Measurements from ENCODE around the gene SLC25A46. TPM values are rescaled to one million over a fixed set of nuclear protein-coding genes. Genes with fewer than 3 reads are reported as not detected.
"Not testable (repeated sequence)": the region's sequence is repeated elsewhere in the genome, so short reads cannot be mapped to it uniquely, and the experiment has no call there.

The SLC25A46 gene
- total and polyA plus RNA-seq, 4 donors, result 20.0 to 36.2 (median 30.7) TPM

DNA sequence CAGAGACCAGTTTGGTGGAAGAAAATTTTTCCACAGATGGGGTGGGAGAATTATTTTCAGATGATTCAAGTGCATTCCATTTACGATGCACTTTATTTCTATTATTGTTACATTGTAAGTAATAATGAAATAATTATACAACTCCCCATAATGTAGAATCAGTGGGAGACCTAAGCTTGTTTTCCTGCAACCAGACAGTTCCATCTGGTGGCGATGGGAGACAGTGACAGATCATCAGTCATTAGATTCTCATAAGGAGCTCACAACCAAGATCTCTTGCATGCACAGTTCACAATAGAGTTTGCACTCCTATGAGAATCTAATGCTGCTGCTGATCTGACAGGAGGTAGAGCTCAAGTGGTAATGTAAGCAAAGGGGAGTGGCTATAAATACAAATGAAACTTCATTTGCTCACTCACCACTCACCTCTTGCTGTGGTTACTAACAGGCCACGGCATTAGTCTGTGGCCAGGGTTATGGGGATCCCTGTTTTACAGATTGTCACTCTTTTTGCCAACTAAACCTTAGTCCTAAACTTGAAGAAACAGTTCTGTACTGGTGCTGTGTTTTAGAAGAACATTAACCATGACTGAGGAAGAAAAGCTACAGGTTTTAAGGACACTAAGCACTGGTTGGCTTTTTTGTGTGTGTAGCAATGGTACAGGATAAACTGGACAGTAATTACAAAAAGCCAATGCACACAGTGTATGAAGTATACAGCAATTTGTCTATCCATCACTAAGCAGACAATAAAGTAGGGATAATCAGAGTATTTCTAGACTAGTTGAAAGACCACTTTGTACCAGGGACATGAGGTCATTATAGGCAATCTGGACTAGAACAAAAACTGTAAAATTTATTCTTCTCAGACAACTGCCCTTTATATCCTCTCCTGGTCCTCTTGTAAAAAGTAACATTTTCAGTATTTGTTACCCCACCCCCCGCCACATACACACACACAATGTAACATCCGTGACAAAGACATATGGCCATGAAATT lies 22.3 kb upstream of the SLC25A46 start:
- Histone ChIP-seq H3K9me3 (ENCODE audit: control insufficient read depth, low read length) (no peaks in the 10 kb centered on the region), H3K36me3 (ENCODE audit: control insufficient read depth in 1 of 2, insufficient read depth in 2 of 2, low read length in 1 of 2) (no peaks in the 10 kb centered on the region), H3K27ac (ENCODE audit: low read depth in 1 of 2, low read length in 2 of 2) (no peak overlapping the region), H3K4me1 (ENCODE audit: control insufficient read depth in 1 of 2, insufficient read depth in 2 of 2, low read length in 2 of 2) (no peaks in the 10 kb centered on the region), H3K4me3 (ENCODE audit: low read length in 2 of 2) (no peak overlapping the region), H3K27me3 (ENCODE audit: control insufficient read depth in 1 of 2, insufficient read depth in 2 of 2, low read length in 1 of 2) (no peaks in the 10 kb centered on the region)
- ATAC-seq (ENCODE audit: low FRiP score), result no peak
- intact Hi-C loops (cut with DNase I), result no loop called here
- no peak for DNase-seq
- whole genome bisulfite sequencing, 2 donors, result 56 to 73% methylated on average over 5 of the region's 5 CpGs

GRCh38 chr5:110718311-110718710 lies 20.5 kb upstream of the SLC25A46 start:
- intact Hi-C loops (cut with DNase I), result no loop called here
- DNase-seq (no peak), ATAC-seq (ENCODE audit: low FRiP score) (no peak)
- H3K9me3 ChIP-seq (ENCODE audit: control insufficient read depth, low read length), result no peaks in the 10 kb centered on the region
- no peaks in the 10 kb centered on the region for H3K4me1 ChIP-seq (ENCODE audit: control insufficient read depth in 1 of 2, insufficient read depth in 2 of 2, low read length in 2 of 2)
- no peak overlapping the region for H3K27ac ChIP-seq (ENCODE audit: low read depth in 1 of 2, low read length in 2 of 2)
- no peaks in the 10 kb centered on the region for H3K27me3 ChIP-seq (ENCODE audit: control insufficient read depth in 1 of 2, insufficient read depth in 2 of 2, low read length in 1 of 2)
- no peak overlapping the region for H3K4me3 ChIP-seq (ENCODE audit: low read length in 2 of 2)
- H3K36me3 ChIP-seq (ENCODE audit: control insufficient read depth in 1 of 2, insufficient read depth in 2 of 2, low read length in 1 of 2), result no peaks in the 10 kb centered on the region
- 67 to 77% methylated on average over 2 of the region's 2 CpGs for WGBS, 2 donors

- Histone ChIP-seq H3K9me3 (ENCODE audit: control insufficient read depth, low read length) (no peaks in the 10 kb centered on the region), H3K27ac (ENCODE audit: low read depth in 1 of 2, low read length in 2 of 2) (no peak within 1 kb of the TSS), H3K27me3 (ENCODE audit: control insufficient read depth in 1 of 2, insufficient read depth in 2 of 2, low read length in 1 of 2) (no peaks in the 10 kb centered on the region), H3K4me3 (ENCODE audit: low read length in 2 of 2) (peak within 1 kb of the TSS; percentile 12 to 20), H3K36me3 (ENCODE audit: control insufficient read depth in 1 of 2, insufficient read depth in 2 of 2, low read length in 1 of 2) (no peaks in the 10 kb centered on the region), H3K4me1 (ENCODE audit: control insufficient read depth in 1 of 2, insufficient read depth in 2 of 2, low read length in 2 of 2) (peaks cover 0 to 2% of the 10 kb centered on the region in 2 donors)
- ATAC-seq (ENCODE audit: low FRiP score) (peak; percentile 92), DNase-seq (peak; percentile 79 to 86)
- WGBS, 2 donors, result 29 to 39% methylated on average over 17 of the region's 17 CpGs
- intact Hi-C loops (cut with DNase I), result no loop called here
Measured at GRCh38 chr5:110726249-110727024, 12.4 kb upstream of the SLC25A46 start, which contains the start of gene TMEM232. Gene TMEM232, minus strand, starts transcription at chr5:110726671. Its CDS starts 59,319 bp downstream, at chr5:110667352.

- Histone ChIP-seq H3K4me1 (ENCODE audit: control insufficient read depth in 1 of 2, insufficient read depth in 2 of 2, low read length in 2 of 2) (peaks cover 0 to 2% of the 10 kb centered on the region in 2 donors), H3K27me3 (ENCODE audit: control insufficient read depth in 1 of 2, insufficient read depth in 2 of 2, low read length in 1 of 2) (no peaks in the 10 kb centered on the region), H3K9me3 (ENCODE audit: control insufficient read depth, low read length) (no peaks in the 10 kb centered on the region), H3K27ac (ENCODE audit: low read depth in 1 of 2, low read length in 2 of 2) (no peak overlapping the region), H3K36me3 (ENCODE audit: control insufficient read depth in 1 of 2, insufficient read depth in 2 of 2, low read length in 1 of 2) (no peaks in the 10 kb centered on the region), H3K4me3 (ENCODE audit: low read length in 2 of 2) (peak overlapping the region in 1 of 2 donors; percentile 12)
- ATAC-seq (ENCODE audit: low FRiP score) (no peak), DNase-seq (no peak)
- 37 to 45% methylated on average over 5 of the region's 5 CpGs for WGBS, 2 donors
- intact Hi-C loops (cut with DNase I), result no loop called here
Measured at GRCh38 chr5:110727025-110727314, 11.8 kb upstream of the SLC25A46 start.

DNA sequence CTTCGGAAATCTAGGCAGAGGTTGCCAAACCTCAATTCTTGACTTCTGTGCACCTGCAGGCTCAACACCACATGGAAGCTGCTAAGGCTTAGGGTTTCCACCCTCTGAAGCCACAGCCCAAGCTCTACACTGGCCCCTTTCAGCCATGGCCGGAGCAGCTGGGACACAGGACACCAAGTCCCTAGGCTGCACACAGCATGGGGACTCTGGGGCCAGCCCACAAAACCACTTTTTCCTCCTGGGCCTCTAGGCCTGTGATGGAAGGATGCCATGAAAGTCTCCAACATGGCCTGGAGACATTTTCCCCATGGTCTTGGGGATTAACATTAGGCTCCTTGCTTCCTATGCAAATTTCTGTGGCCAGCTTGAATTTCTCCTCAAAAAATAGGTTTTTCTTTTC lies 7.3 kb upstream of the SLC25A46 start:
- H3K9me3 ChIP-seq (ENCODE audit: control insufficient read depth, low read length); DNase-seq: not testable (repeated sequence)

DNA sequence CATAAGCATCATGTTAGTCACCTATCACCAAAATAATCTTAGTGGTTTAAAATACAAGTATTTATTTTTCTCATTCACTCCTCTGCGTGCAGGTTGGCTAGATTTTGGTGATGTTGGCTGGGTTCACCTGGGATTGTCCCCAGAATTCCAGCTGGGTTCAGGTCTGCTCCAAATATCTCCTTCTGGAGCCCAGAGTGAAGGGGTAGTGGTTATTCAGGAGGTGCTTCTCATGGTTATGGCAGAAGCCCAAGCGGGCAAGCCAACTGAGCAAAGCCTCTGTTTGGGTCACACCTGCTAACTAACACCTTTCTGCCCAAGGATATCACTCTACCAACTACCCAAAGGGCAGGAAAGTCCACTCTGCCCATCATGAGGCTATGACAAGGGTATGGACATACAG lies 4.7 kb upstream of the SLC25A46 start:
- no peak for DNase-seq
- ATAC-seq (ENCODE audit: low FRiP score), result no peak
- Histone ChIP-seq H3K4me1 (ENCODE audit: control insufficient read depth in 1 of 2, insufficient read depth in 2 of 2, low read length in 2 of 2) (peaks cover 0 to 2% of the 10 kb centered on the region in 2 donors), H3K27ac (ENCODE audit: low read depth in 1 of 2, low read length in 2 of 2) (no peak overlapping the region), H3K9me3 (ENCODE audit: control insufficient read depth, low read length) (no peaks in the 10 kb centered on the region), H3K4me3 (ENCODE audit: low read length in 2 of 2) (no peak overlapping the region), H3K27me3 (ENCODE audit: control insufficient read depth in 1 of 2, insufficient read depth in 2 of 2, low read length in 1 of 2) (no peaks in the 10 kb centered on the region), H3K36me3 (ENCODE audit: control insufficient read depth in 1 of 2, insufficient read depth in 2 of 2, low read length in 1 of 2) (no peaks in the 10 kb centered on the region)
- intact Hi-C loops (cut with DNase I), result no loop called here
- WGBS, 2 donors, result 82 to 84% methylated on average over 2 of the region's 2 CpGs

More for the DNA sequence above, 7.3 kb upstream of the SLC25A46 start:
- H3K27ac ChIP-seq (ENCODE audit: low read depth in 1 of 2, low read length in 2 of 2); H3K4me1 ChIP-seq (ENCODE audit: control insufficient read depth in 1 of 2, insufficient read depth in 2 of 2, low read length in 2 of 2); intact Hi-C loops (cut with DNase I); H3K36me3 ChIP-seq (ENCODE audit: control insufficient read depth in 1 of 2, insufficient read depth in 2 of 2, low read length in 1 of 2); ATAC-seq (ENCODE audit: low FRiP score); H3K27me3 ChIP-seq (ENCODE audit: control insufficient read depth in 1 of 2, insufficient read depth in 2 of 2, low read length in 1 of 2); H3K4me3 ChIP-seq (ENCODE audit: low read length in 2 of 2): not testable (repeated sequence)
- WGBS, 2 donors, result 92 to 100% methylated on average over 2 of the region's 2 CpGs

- Histone ChIP-seq H3K27ac (ENCODE audit: low read depth in 1 of 2, low read length in 2 of 2) (no peak overlapping the region), H3K36me3 (ENCODE audit: control insufficient read depth in 1 of 2, insufficient read depth in 2 of 2, low read length in 1 of 2) (no peaks in the 10 kb centered on the region), H3K4me1 (ENCODE audit: control insufficient read depth in 1 of 2, insufficient read depth in 2 of 2, low read length in 2 of 2) (peaks cover 0 to 2% of the 10 kb centered on the region in 2 donors), H3K9me3 (ENCODE audit: control insufficient read depth, low read length) (no peaks in the 10 kb centered on the region), H3K4me3 (ENCODE audit: low read length in 2 of 2) (no peak overlapping the region), H3K27me3 (ENCODE audit: control insufficient read depth in 1 of 2, insufficient read depth in 2 of 2, low read length in 1 of 2) (no peaks in the 10 kb centered on the region)
- intact Hi-C loops (cut with DNase I), result no loop called here
- ATAC-seq (ENCODE audit: low FRiP score) (no peak), DNase-seq (no peak)
- 21 to 37% methylated on average over 1 of the region's 1 CpG for WGBS, 2 donors
Measured at GRCh38 chr5:110735556-110735955, 3.3 kb upstream of the SLC25A46 start.

DNA sequence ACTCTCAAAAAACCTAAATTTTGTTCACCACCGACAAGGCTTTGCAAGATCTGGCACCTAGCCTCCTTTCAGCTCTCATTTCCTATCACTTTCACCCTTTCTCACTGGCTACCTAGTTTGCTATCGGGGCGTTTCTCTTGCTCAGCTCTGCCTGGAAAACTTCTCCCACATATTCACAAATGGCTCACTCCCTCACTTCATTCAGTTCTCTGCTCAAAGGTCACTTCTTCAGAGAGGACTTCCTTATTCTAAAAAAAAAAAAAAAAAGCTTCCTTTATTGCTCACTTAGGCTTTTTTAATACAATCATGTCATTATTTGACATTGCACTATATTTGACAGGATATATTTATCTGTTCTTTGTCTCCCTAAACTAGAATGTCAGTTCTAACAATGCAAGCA lies 2.1 kb upstream of the SLC25A46 start:
- H3K36me3 ChIP-seq (ENCODE audit: control insufficient read depth in 1 of 2, insufficient read depth in 2 of 2, low read length in 1 of 2), result no peaks in the 10 kb centered on the region
- H3K9me3 ChIP-seq (ENCODE audit: control insufficient read depth, low read length), result no peaks in the 10 kb centered on the region
- peaks cover 0 to 2% of the 10 kb centered on the region in 2 donors for H3K4me1 ChIP-seq (ENCODE audit: control insufficient read depth in 1 of 2, insufficient read depth in 2 of 2, low read length in 2 of 2)
- intact Hi-C loops (cut with DNase I), result no loop called here
- H3K27me3 ChIP-seq (ENCODE audit: control insufficient read depth in 1 of 2, insufficient read depth in 2 of 2, low read length in 1 of 2), result no peaks in the 10 kb centered on the region
- DNase-seq (no peak), ATAC-seq (ENCODE audit: low FRiP score) (no peak)
- 65 to 75% methylated on average over 3 of the region's 3 CpGs for WGBS, 2 donors
- H3K27ac ChIP-seq (ENCODE audit: low read depth in 1 of 2, low read length in 2 of 2), result no peak overlapping the region
- no peak overlapping the region for H3K4me3 ChIP-seq (ENCODE audit: low read length in 2 of 2)

Data from aorta (tissue), 5 donors.